Activated gamma-delta T cell treated with Interleukin-2 at 50 U/mL for 16 hours (primary cell): Measurements from ENCODE around the gene MYCBP2.
"Not testable (repeated sequence)": the region's sequence is repeated elsewhere in the genome, so short reads cannot be mapped to it uniquely, and the experiment has no call there.

ENCODE experiments used
- DNase-seq: peaks from one replicate; pipeline ENCODE4 v3.0.0-alpha.2; 2020

MYCBP2 gene

GRCh38 chr13:77289851-77290250, 37.0 kb downstream of the MYCBP2 start:
- no peak for DNase-seq

- DNase-seq, result not testable (repeated sequence)
Observed at GRCh38 chr13:77285632-77286031, 41.3 kb downstream of the MYCBP2 start.

- no peak for DNase-seq
Observed at GRCh38 chr13:77285098-77285497, 41.8 kb downstream of the MYCBP2 start.

GRCh38 chr13:77274126-77274525, 52.8 kb downstream of the MYCBP2 start:
- no peak for DNase-seq

GRCh38 chr13:77269141-77269540, 57.8 kb downstream of the MYCBP2 start:
- DNase-seq, result no peak

GRCh38 chr13:77267362-77267761, 59.5 kb downstream of the MYCBP2 start:
- DNase-seq, result no peak

GRCh38 chr13:77265336-77265735, 61.6 kb downstream of the MYCBP2 start:
- DNase-seq, result no peak

GRCh38 chr13:77262198-77262597, 64.7 kb downstream of the MYCBP2 start:
- DNase-seq, result no peak

- DNase-seq, result no peak
Observed at GRCh38 chr13:77250975-77251374, 75.9 kb downstream of the MYCBP2 start.

GRCh38 chr13:77245224-77245623, 81.7 kb downstream of the MYCBP2 start:
- DNase-seq, result not testable (repeated sequence)

GRCh38 chr13:77239312-77239711, 87.6 kb downstream of the MYCBP2 start:
- no peak for DNase-seq

- no peak for DNase-seq
Observed at GRCh38 chr13:77235456-77236022, 91.4 kb downstream of the MYCBP2 start.

- no peak for DNase-seq
Observed at GRCh38 chr13:77233159-77233558, 93.7 kb downstream of the MYCBP2 start.

- DNase-seq, result no peak
Observed at GRCh38 chr13:77230560-77230959, 96.3 kb downstream of the MYCBP2 start.

GRCh38 chr13:77225946-77226345, 100.9 kb downstream of the MYCBP2 start:
- DNase-seq, result no peak

- DNase-seq, result no peak
Observed at GRCh38 chr13:77222909-77223308, 104.0 kb downstream of the MYCBP2 start.

- no peak for DNase-seq
Observed at GRCh38 chr13:77222000-77222690, 104.7 kb downstream of the MYCBP2 start.

- DNase-seq, result no peak
Observed at GRCh38 chr13:77219401-77219800, 107.5 kb downstream of the MYCBP2 start.

- no peak for DNase-seq
Observed at GRCh38 chr13:77218274-77218673, 108.6 kb downstream of the MYCBP2 start.

- no peak for DNase-seq
Observed at GRCh38 chr13:77215543-77215942, 111.4 kb downstream of the MYCBP2 start.

- DNase-seq, result no peak
Observed at GRCh38 chr13:77213644-77214043, 113.2 kb downstream of the MYCBP2 start.

- DNase-seq, result no peak
Observed at GRCh38 chr13:77207943-77208342, 119.0 kb downstream of the MYCBP2 start.

GRCh38 chr13:77198995-77199394, 127.9 kb downstream of the MYCBP2 start:
- not testable (repeated sequence) for DNase-seq

- DNase-seq, result no peak
Observed at GRCh38 chr13:77196052-77196618, 130.8 kb downstream of the MYCBP2 start.
